Measurements from ENCODE around the gene CHN2. TPM values are rescaled to one million over a fixed set of nuclear protein-coding genes. Genes with fewer than 3 reads are reported as not detected.

The CHN2 gene
- total RNA-seq, 1 experiment from 2014 or later = 2.1 TPM

DNA sequence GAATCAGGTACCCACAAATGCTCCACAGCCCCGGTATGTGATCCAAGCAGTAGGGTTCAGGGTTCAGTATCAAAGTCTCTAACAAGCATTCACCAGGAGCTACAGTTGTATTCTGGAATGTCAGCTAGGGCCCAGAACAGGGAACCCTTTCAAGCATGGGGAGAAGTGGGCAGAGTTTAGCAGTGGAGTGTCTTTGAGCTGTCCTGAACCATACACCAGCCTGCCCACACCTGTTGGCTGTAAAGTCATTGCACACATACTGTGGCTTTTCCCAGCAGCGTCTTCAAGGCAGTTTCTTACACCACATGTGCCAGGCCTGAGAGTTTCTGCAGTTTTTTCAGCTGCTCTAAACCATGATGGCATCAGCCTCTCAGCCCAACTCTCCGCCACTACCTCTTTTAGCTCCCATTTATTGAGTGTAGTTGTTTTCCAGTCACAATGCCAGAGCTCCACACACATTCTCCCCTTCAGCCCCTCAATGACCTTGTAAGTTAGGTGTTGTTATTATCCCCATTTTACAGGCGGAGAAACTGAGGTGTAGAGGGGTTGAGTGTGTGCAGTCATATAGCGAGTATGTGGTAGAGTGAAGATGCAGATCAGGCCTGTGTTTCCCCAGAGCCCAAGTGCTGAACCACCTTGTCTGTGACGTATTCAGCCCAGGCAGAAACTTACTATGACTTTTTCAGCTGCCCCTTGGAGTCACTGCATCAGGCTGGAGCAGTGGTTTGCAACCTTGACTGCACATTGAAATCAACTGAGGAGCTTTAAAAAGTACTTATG lies 83.1 kb downstream of the CHN2 start:
- TF ChIP-seq YY1 (IDR thresholded peaks at IDR 0.05; ENCODE audit: extremely low read depth, insufficient replicate concordance, low read depth, low read length) = no peak
- TF ChIP-seq, protein P1, sequence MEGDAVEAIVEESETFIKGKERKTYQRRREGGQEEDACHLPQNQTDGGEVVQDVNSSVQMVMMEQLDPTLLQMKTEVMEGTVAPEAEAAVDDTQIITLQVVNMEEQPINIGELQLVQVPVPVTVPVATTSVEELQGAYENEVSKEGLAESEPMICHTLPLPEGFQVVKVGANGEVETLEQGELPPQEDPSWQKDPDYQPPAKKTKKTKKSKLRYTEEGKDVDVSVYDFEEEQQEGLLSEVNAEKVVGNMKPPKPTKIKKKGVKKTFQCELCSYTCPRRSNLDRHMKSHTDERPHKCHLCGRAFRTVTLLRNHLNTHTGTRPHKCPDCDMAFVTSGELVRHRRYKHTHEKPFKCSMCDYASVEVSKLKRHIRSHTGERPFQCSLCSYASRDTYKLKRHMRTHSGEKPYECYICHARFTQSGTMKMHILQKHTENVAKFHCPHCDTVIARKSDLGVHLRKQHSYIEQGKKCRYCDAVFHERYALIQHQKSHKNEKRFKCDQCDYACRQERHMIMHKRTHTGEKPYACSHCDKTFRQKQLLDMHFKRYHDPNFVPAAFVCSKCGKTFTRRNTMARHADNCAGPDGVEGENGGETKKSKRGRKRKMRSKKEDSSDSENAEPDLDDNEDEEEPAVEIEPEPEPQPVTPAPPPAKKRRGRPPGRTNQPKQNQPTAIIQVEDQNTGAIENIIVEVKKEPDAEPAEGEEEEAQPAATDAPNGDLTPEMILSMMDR (IDR thresholded peaks at IDR 0.05 in 2 of 3, conservative IDR thresholded peaks at IDR 0.05 in 1 of 3; ENCODE audit: borderline replicate concordance in 1 of 3, insufficient read depth in 1 of 3, low read depth in 2 of 3, low read length in 2 of 3) = no peak
- TF ChIP-seq FOSL1 (IDR thresholded peaks at IDR 0.05; ENCODE audit: low read depth) = no peak
- no peak for TF ChIP-seq TCF7L2 (IDR thresholded peaks at IDR 0.05; ENCODE audit: borderline replicate concordance, extremely low read depth, insufficient read depth, insufficient read length)
- TF ChIP-seq, protein P2, sequence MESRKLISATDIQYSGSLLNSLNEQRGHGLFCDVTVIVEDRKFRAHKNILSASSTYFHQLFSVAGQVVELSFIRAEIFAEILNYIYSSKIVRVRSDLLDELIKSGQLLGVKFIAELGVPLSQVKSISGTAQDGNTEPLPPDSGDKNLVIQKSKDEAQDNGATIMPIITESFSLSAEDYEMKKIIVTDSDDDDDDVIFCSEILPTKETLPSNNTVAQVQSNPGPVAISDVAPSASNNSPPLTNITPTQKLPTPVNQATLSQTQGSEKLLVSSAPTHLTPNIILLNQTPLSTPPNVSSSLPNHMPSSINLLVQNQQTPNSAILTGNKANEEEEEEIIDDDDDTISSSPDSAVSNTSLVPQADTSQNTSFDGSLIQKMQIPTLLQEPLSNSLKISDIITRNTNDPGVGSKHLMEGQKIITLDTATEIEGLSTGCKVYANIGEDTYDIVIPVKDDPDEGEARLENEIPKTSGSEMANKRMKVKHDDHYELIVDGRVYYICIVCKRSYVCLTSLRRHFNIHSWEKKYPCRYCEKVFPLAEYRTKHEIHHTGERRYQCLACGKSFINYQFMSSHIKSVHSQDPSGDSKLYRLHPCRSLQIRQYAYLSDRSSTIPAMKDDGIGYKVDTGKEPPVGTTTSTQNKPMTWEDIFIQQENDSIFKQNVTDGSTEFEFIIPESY (IDR thresholded peaks at IDR 0.05; ENCODE audit: extremely low read depth, insufficient replicate concordance, low read length) = no peak
- TF ChIP-seq, protein P3, sequence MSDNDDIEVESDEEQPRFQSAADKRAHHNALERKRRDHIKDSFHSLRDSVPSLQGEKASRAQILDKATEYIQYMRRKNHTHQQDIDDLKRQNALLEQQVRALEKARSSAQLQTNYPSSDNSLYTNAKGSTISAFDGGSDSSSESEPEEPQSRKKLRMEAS (IDR thresholded peaks at IDR 0.05) = no peak
- TF ChIP-seq EZH2phosphoT487 (IDR thresholded peaks at IDR 0.05; ENCODE audit: borderline replicate concordance) = no peak
- TF ChIP-seq, protein P4, sequence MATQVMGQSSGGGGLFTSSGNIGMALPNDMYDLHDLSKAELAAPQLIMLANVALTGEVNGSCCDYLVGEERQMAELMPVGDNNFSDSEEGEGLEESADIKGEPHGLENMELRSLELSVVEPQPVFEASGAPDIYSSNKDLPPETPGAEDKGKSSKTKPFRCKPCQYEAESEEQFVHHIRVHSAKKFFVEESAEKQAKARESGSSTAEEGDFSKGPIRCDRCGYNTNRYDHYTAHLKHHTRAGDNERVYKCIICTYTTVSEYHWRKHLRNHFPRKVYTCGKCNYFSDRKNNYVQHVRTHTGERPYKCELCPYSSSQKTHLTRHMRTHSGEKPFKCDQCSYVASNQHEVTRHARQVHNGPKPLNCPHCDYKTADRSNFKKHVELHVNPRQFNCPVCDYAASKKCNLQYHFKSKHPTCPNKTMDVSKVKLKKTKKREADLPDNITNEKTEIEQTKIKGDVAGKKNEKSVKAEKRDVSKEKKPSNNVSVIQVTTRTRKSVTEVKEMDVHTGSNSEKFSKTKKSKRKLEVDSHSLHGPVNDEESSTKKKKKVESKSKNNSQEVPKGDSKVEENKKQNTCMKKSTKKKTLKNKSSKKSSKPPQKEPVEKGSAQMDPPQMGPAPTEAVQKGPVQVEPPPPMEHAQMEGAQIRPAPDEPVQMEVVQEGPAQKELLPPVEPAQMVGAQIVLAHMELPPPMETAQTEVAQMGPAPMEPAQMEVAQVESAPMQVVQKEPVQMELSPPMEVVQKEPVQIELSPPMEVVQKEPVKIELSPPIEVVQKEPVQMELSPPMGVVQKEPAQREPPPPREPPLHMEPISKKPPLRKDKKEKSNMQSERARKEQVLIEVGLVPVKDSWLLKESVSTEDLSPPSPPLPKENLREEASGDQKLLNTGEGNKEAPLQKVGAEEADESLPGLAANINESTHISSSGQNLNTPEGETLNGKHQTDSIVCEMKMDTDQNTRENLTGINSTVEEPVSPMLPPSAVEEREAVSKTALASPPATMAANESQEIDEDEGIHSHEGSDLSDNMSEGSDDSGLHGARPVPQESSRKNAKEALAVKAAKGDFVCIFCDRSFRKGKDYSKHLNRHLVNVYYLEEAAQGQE (IDR thresholded peaks at IDR 0.05; ENCODE audit: low read depth) = no peak
- TF ChIP-seq EZH2 (IDR thresholded peaks at IDR 0.05) = no peak
- no peak for TF ChIP-seq POLR2AphosphoS5 (IDR thresholded peaks at IDR 0.05; ENCODE audit: low read depth, low read length)
- no peak for TF ChIP-seq SP1 (IDR thresholded peaks at IDR 0.05; ENCODE audit: low read depth)
- no peak for TF ChIP-seq CBX3 (IDR thresholded peaks at IDR 0.05; ENCODE audit: low read depth)
- TF ChIP-seq RAD21 (IDR thresholded peaks at IDR 0.05; ENCODE audit: low read depth) = no peak
- no peak for TF ChIP-seq JUND (IDR thresholded peaks at IDR 0.05)
- TF ChIP-seq SIN3A (IDR thresholded peaks at IDR 0.05; ENCODE audit: low read depth) = no peak
- TF ChIP-seq EGR1 (IDR thresholded peaks at IDR 0.05; ENCODE audit: low read depth) = no peak
- TF ChIP-seq ZNF274 (IDR thresholded peaks at IDR 0.05; ENCODE audit: low read depth, low read length) = no peak
- no peak for TF ChIP-seq POLR2A (IDR thresholded peaks at IDR 0.05; ENCODE audit: borderline replicate concordance, extremely low read depth, insufficient read depth, insufficient read length)
- no peak for TF ChIP-seq CEBPB (IDR thresholded peaks at IDR 0.05; ENCODE audit: low read depth)
- CTCF ChIA-PET = no interaction called here
- Histone ChIP-seq H3K79me2 (ENCODE audit: insufficient read depth, low read length) (no peaks in the 10 kb centered on the region), H3K4me1 (ENCODE audit: control insufficient read depth in 1 of 2, insufficient read depth in 2 of 2, low read length in 2 of 2) (no peaks in the 10 kb centered on the region), H3K27me3 (ENCODE audit: insufficient read depth, low read length) (0 out of 2 replicates have a peak, but pooled peaks cover 6% of the 10 kb centered on the region), H2AFZ (ENCODE audit: low read depth, low read length, poor library complexity, severe bottlenecking) (no peak overlapping the region), H3K9ac (ENCODE audit: low read length) (no peak overlapping the region), H3K9me2 (ENCODE audit: insufficient read depth) (no peaks in the 10 kb centered on the region), H3K4me2 (ENCODE audit: low read length) (no peak overlapping the region), H3K36me3 (ENCODE audit: control insufficient read depth in 1 of 2, insufficient read depth in 2 of 2, low read length in 2 of 2) (no peaks in the 10 kb centered on the region), H3K9me3 (ENCODE audit: control insufficient read depth in 1 of 2, insufficient read depth in 1 of 2, low read depth in 1 of 2, low read length in 2 of 2) (no peaks in the 10 kb centered on the region), H3K4me3 (replicated peaks in 1 of 2; ENCODE audit: low read depth in 1 of 2, low read length in 2 of 2) (no peak overlapping the region), H3K27ac (ENCODE audit: low read depth, low read length) (no peak overlapping the region), H4K20me1 (ENCODE audit: insufficient read depth) (no peaks in the 10 kb centered on the region)
- intact Hi-C loops (cut with micrococcal nuclease) = no loop called here
- no TSS peak for BruUV-seq (replicated peaks)
- RAD21 ChIA-PET (ENCODE audit: low non-redundant PET in 1 of 2, low total read pairs in 2 of 2, uncharacterized antibody in 2 of 2, unreplicated experiment in 2 of 2) = no interaction called here
- POLR2A ChIA-PET = no interaction called here
- ATAC-seq = no peak
- no peak for DNase-seq (ENCODE audit: low read depth, low spot score)

Measured in HCT116 (cell line).